Prostate gland (tissue), 2 donors: ENCODE measurements around the gene IRS1.

Experiments used
- CTCF ChIP-seq, 4 experiments: fragments of 200-600 bp in 2 of 4; fragments of 450-650 bp in 2 of 4; sonication (generic) in 2 of 4; IDR thresholded peaks; 1 replicate in 3 of 4; 2 replicates in 1 of 4; pipeline ENCODE4 v1.5.1; 2016 to 2019; ENCODE audit warnings: antibody characterized with exemption in 4 of 4, mild to moderate bottlenecking in 2 of 4, moderate library complexity in 2 of 4
- POLR2A ChIP-seq: fragments of 450-650 bp; IDR thresholded peaks from one replicate; pipeline ENCODE4 v1.6.1; 2016; ENCODE audit warnings: antibody characterized with exemption, mild to moderate bottlenecking
- POLR2AphosphoS5 ChIP-seq: sonication (generic); formaldehyde crosslinking; IDR thresholded peaks from one replicate; pipeline ENCODE4 v1.6.1; 2017; ENCODE audit warnings: antibody characterized with exemption

- TF ChIP-seq CTCF (IDR thresholded peaks at IDR 0.05) (no peak), POLR2AphosphoS5 (no peak), POLR2A (no peak)
Observed at GRCh38 chr2:226694149-226694548, 105.5 kb downstream of the IRS1 start.
